ENCODE results near the gene LTBP2.
A peak's percentile ranks its signal among the peaks of the same experiment; 100 is the strongest.

LTBP2 gene

DNA sequence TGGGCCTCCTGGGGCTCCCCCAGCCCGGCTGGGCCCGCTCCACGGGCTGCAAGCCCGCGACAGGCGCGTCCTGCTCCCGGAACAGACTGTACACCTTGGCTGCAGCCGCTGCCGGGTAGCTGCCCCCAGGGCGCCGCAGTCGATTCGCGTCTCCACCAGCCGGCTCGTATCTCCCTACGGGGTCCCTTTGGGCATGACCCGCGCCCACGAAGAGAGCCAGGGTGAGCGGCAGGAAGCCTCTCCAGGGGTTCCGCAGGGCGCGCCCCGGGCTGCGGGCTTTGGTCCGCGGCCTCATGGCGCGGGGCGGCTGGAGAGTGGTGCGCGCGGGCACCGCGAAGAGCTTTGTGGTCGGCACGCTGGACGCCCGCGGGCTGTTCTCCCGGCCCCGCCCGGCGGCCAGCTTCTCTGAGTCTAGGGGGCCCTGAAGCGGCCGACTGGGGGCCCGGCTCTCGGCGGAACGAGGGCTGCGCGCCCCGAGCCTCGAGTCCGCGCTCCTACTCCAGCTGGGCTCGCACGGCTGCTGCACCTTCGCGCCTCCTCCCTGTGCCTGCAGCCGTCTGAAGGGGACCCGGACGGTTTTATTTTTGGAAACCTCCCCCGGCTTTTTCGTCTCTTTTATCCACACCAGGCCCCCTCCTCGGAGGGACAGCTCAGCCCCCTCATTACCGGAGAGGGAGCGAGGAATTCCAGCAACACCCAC lies at the start of gene LTBP2:
LTBP2 (minus strand) TSS at position 588 of the 700 bp plus-strand sequence; CDS start at position 295, 293 bp downstream.
- DNase-seq, result no peak

DNA sequence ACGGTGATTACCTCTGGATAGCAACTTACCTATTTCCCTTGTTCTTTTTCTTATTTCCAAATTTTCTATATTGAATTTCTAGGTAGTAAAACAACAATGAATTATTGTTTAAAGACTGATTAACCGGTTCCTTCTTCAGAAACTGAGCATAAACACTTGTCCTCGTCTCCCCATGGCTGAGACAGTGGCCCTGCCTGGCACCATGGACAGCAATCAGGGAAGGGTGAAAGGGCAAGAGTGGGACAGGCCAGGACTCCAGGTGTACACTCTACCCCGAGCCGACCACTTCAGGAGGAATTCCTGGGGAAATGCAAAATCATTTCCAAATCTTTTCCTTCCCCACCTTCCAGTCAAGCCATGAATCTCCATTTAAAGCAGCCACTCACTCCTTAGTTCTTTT lies 48.8 kb upstream of the LTBP2 start:
- no peak for DNase-seq

DNA sequence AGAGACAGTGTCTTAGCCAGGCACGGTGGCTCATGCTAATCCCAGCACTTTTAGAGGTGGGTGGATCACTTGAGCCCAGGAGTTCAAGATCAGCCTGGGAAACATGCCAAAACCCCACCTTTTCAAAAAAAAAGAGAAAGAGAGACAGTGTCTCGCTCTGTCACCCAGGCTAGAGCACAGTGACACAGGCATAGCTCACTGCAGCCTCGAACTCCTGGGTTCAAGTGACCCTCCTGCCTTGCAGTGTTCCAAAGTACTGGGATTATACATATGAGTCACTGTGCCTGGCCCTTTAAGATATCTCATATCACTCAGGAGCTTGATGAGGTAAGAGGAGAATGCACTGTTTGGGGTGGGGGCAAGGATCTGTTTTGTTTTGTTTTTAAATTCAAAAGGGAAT lies 48.1 kb upstream of the LTBP2 start:
- no peak for DNase-seq

DNA sequence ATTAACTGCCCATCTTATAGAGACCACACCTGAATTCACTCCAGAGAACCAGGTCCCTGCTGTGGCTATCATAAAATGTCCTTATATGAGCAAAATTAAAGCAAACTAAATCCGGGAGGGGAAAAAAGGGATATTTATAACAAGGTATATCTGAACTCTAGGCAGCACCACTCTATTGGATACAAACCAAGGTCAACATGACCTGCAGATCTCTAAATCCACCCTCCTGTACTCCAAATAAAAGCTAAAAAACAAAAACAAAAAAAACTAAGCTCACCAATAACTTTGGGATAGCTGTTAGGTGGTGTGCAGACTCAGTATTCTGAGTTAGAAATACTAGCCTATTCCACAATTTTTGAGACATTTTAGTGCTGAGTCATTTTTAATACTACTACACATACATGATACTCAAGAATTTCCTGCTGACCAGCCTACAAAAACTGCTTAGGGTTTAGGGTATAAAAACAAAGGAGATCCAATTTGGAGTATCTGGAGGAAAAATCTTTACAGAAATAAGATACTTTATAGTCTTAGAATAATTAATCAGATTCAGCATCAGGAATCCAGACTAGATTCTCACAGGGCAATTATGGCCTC lies 46.6 kb upstream of the LTBP2 start:
- no peak for DNase-seq

DNA sequence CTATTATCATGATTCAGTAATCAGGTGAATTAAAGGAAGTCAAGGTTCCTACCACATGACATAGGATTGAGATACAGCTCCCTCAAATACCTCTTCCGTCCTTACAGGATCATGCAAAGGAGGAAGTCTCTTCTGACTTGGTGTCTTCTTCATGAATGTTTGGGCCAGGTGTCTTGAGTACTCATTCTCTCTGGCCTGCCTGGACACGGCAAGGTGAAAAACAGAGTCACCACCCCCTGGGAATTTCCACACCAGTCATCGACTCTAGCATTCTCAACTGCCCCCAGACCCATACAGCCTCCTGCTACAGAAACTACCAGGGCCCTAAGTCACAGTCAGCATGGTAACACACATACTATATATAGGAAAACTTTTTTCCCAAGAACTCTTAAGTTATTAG lies 44.9 kb upstream of the LTBP2 start:
- no peak for DNase-seq

DNA sequence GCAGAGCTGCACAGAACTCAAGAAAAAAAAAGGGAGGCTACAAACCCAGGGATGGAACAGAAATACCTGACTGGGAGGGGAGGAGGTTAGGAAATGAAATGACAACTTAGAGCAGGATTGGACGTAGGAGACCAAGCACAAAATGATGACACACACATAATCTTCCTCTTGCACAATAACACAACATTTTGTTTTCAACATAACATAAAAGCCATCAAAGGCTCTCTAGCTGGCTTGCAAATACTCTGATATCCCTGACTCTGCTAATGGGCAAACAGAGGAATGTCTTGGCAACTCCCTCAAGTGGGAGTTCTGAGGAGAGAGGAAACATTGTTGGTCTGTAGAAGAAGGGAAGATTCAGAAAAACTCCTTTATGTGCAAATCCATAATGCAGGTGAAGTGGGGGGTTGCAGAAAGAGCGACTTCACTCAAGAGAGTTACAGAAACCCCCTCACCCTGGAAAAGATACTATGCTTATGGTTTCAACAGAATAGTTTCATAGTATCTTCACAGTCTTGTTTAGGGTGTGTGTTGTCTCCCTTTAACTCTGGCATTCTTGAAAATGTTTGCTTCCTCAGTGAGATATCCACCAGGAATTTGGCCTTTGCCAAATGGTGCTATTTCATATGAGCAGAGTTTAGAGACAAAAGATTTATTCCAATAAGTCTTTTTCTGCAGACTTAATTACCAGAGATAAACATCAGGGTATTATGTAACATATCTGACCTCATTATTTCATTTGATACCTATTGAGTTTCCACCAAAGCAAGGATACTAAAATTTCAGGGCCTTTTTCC lies 43.8 kb upstream of the LTBP2 start:
- no peak for DNase-seq

DNA sequence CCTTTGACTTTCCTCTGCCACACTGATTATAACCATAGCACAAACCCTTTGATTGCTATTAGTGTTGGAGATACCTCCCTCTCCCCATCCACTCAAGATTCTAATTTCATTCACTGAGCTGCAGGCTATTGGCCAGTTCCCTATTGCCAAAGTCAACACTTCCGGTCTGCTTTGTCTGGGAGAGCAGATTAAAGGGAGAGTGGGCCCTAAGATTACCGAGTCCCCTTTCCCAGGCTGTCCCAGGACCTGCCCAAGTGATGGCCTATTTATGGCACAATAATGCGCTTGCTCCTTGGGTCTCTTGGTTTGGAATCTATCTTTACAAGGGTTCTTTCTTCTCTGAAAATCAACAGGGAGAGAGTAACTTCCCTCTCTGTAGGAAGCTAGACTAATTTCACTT lies 42.9 kb upstream of the LTBP2 start:
- no peak for DNase-seq

DNA sequence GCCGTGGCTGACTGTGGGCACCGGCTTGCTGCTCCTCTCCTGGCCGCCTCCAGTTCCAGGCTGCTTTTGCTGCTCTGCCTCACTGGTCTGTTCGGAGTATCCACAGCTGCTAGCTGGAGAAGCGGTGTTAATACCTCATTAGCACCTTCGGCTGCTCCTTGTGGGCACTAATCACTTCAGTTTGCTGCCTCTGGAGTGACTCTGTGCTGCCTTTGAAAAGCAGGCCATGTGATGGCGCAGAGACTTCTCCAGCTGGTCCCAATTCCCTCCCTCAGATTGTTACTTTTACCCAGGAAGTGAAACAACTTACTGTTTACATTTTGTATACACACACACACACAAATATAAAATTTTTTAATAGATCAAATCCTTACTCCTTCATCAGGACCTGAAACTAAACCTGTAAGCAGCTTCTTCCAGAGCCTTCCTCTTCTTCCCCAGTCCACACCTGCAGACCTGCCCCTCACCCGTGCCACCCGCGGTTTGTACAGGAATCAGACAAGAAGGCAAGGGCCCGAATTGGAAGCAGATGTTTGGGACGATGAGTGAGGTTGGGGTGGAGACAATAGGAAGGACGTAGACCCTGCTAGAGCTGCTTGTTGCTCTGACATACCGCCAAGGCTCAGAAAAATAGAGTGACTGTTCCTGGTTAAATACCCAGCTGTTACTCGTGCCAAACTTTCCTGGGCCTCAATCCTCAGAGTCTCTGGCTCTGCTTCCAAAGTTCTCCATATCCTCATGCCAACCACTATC lies 41.5 kb upstream of the LTBP2 start:
- no peak for DNase-seq

DNA sequence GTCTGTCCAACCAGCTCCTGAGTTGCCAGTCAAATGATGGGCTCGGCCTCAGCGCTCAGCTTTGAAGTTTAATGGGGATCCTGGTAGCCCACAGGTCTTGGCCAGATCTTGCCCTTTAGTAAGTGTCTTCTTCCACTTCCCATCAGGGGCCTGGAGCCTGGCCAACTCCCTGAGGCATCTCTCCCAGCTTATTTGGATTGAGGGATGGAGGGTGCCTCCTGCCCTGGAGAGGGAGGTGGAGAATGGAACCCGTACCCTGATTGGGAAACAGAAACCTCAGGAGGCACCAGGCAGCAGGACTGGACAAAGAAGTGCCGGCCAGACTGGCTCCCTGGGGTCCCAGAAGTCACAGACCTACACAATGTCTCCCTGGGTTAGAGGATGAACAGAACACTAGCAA lies 40.5 kb upstream of the LTBP2 start:
- DNase-seq, result no peak

DNA sequence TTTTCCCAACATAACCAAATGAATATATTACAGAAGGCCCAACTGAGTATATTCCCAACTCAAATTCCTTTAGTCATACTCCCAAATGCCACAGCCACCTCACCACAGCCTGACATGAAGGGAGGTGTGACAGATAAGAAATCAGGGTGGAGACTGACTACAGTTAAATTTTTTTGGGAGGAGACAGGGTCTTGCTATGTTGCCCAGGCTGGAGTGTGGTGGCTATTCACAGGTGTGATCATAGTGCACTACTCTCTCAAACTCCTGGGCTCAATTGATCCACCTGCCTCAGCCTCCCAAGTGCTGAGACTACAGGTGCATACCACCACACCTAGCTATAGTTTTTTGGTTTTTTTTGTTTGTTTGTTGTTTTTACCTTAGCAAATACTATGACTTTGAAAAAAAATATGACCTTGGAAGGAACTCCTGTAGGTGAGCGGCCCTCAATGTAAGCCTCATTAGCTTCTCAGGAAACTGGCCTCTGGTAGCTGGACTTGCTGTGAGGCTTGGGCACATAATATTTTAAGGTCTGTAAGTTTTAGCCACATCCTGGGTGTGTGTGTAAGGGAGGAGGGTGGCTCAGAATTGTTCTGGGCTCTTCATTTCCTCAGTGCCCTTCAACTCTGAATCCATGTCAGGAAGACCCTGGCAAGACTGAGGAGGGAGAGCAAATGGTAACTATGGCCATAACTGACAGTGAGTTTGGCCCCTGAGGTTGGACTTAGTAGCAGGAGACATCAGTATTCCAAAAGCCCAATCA lies 39.1 kb upstream of the LTBP2 start:
- DNase-seq, result no peak

DNA sequence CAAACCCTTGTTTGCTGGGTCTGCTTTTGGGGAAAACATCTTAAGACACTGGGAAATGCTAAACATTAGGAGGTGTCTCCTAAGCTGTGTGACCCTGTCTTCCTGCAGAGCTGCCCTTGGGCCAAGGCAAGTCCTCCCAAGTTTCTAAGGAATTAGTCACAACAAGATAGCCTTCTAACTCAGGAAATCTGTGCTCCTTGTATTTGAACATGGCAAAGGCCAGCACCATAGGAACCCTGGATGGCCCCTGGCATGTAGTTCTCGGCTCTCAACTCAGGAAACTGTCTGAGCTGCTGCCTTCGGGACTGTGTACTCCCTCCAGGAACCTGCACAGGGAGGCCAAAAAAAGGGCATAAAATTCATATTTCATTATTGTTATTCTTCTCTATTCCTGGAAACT lies 37.6 kb upstream of the LTBP2 start:
- no peak for DNase-seq

DNA sequence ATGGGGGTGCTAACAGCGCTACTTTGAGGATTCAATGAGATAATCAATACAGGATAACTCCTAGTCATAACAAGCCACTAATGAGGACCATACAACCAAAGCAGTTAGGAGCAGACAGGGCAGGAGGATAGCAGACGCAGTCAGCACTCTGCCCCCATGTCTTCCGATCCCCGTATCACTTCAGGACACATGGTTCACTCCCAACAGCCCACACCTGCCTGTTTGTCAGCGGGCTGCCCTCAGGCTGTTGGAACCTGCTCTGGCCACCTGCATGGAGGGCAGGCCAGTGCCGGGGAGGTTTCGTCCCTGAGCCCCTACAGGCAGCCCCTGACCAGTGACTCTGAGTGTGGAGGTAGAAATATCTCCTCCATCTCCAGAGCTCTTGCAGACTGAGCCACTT lies 37.1 kb upstream of the LTBP2 start:
- DNase-seq, result no peak

DNA sequence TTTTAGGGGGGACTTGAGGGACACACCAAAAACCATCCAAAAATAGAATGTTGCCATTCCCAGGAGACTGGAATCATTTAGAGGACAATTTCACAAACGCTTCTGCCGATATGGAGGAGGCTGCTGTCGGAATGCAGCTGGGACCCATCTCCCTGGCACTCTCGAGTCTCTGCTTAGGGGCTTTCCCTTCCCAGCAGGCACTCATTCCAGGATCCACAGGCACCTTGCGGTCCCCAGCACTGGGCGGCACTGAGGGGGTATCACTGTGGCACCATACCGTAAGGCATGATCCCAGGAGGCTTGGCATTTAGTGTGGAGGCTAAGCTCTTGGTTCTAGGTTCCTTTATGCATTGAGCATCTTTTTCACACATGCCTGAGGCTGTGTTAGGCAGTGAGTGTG lies 36.6 kb upstream of the LTBP2 start:
- DNase-seq, result no peak

DNA sequence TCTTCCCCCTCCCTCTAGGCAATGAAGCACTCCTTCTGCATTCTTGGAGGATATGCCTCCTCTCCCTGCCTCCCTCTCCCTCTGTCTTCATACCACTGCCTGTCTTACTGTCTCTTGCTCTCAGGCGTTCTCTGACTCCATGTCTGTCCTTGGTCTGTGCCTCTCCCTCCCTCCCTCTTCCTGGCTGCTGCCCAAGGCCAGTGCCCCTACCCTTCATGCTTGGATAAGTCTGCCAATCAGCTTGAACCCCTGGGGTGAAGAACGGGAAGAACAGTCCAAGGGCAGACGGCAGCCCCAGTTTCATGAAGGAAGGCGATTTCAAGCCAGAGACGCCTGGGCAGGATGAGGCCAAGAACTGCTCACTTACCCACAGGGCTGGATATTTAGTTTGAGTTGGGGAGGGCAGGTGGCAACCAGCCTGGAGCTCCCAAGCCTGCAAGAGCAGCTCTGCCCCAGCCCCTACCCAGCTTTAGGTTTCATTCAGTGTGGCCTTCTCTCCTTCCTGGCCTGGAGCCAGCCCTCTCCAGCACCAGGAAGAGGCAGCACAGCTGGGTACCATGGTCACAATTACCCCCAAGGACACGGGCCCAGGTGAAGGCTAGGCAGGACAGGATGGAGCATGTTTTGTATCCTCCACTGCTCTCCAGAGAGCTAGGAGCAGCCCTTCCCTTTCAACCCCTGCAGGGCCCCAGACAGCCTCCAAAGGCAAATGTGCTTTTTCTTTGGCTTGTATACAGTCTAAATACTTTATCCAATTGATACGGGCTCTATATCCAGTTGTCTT lies 35.8 kb upstream of the LTBP2 start:
- no peak for DNase-seq

DNA sequence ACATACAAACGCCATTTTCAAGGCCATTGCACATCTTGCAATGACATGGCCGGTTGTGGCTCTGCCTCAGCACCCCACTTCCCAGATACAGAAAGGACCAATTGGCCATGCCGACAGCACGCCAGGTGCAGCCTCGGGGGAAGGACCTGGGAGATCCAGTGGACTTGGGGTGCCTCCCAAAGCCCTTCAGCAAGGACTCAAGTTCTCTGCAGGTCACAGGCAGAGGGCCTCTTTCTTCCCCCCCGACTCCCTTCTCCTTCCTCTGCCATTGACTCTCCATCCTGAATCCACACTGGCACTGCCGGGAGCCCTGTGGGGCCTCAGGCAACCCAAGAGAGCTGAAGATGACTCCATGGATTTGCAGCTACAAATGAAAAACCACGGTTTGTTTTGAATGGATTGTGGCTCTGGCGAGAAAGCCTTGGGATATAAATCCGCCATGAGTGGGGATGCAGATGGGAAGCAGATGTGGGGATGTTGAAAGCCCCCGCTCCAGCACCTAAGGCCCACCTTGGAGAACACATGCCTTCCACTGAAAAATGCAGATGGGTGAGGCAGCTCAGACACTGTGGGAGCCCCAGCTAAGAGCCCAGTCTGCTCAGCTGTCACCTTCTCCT lies 35.1 kb upstream of the LTBP2 start:
- no peak for DNase-seq

DNA sequence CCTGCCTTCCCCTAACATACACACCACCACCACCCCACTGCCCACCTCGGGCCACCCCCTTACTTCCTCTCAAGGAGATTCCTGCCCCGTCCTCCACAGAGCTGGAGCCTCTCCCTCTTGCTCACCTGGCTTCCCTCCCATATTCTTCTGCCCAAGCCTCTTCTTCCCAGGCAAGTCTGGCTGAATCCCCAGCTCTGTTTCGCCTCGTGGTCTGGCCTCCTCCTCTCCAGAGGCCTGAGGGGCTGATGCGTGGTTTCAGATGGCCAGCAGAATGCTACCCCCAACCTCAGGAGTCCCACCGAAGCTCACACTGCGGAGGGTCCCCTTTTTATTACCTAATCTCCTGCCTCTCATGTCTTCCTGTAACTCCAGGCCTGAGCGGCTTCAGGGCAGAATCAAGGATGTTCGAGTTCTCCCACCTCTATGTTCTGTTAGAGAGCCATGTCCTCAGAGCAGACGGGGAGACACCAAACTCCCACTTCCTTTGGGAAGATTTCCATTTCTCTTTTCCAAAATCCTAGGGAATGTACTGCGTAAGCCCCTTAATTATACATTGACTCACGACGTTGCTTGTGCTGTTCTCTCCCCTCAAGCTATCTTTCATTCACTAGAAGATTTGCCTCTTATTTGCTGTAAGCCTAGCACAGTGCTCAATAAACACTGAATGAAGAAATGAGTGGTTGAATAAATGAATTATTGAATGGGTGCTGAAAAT lies 33.9 kb upstream of the LTBP2 start:
- DNase-seq, result no peak

DNA sequence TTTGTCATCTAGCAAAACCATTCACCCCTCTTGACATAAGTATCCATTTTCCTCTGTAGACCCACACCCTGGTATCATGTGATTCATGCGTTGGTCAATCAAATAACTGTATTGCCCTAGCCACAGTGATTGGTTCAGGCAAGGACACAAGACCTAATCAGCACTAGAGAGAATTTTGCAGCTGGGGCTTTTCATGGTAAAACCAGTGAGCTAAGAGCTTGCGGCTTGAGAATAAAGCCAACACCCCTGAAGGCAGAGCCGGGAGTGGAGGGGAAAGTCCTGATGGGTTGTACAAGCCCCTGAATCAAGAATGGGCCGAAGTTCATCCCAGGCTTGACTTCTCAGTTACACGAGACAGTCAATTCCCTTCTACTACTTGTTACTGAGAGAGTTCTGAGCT lies 33.2 kb upstream of the LTBP2 start:
- no peak for DNase-seq

DNA sequence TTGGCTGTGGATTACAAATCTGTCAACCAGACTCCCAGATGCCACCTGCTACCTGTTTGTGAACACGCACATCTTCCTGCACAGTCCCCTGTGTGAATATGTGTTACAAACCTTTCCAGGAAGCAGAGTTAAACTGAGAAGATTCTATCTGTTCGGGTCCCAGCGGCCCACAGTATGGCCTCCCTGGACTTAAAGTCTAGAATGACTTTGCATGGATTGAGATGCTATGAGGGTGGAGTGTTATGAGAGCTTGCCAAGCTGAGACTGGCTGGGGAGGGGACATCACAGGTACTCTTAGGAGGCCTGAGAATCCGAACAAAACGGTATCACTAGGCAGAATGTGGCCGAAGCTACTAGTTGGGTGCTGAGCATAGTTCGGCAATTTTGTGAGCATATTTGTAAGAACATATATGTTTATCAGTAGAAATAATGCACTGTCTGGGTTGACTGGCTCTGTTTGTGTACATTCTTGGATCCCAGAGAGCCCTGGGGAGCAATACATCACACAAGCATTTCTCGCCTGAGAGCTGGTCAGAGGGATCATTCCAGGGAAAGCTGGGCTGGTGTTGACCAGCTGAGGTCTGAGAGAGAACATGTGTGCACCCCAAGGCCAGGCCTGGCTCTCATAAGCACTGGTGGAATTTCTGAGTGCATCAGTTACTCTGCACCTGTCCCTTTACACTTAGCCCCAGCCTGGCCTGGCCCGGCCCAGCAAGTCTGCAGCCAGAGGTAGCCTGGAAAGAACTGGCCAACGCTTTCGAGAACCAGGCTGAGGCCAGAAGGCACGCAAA lies 29.8 kb upstream of the LTBP2 start:
- no peak for DNase-seq

DNA sequence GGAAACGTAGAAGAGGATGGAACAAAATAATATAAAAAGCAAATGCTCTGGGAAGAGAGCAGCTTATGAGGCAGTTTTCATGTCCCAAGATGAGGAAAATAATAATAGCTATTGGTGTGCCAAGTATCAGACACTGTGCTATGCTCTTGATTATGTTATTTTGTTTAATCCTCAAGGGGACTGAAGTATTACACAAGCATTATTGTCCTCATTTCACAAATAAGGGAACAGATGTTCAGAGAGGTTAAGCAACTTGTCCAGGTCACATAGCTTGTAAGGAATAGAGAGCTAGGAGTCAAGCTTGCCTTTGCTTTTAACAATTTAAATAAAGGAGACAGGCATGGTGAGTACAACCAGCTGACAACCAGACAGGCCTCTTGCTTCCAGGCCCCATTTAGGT lies 26.9 kb upstream of the LTBP2 start:
- no peak for DNase-seq

DNA sequence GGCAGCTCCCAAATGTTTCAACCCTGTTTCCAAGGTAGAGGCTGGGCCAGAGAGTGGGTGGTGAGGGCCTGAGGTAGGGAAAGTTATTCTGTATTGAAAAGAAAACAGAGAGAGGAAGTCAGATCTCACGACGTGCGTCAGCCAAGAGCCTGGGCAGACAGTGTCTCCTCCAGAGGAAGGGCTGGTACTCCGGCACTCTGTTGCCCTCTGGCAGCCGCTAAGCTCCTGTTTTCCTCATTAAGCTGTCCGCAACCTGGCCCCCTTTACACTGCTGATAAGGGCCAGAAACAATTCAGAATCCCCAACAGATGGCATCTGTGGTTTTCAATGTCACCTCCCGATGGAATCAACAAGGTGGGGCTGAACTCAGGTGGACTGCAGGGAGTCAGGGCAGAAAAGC lies 26.0 kb upstream of the LTBP2 start:
- DNase-seq, result peak; percentile 26
